ENCODE data around the gene AGRP. TPM values are rescaled to one million over a fixed set of nuclear protein-coding genes. Genes with fewer than 3 reads are reported as not detected.

Gene AGRP
- total RNA-seq, 1 experiment from 2014 or later = not detected

DNA sequence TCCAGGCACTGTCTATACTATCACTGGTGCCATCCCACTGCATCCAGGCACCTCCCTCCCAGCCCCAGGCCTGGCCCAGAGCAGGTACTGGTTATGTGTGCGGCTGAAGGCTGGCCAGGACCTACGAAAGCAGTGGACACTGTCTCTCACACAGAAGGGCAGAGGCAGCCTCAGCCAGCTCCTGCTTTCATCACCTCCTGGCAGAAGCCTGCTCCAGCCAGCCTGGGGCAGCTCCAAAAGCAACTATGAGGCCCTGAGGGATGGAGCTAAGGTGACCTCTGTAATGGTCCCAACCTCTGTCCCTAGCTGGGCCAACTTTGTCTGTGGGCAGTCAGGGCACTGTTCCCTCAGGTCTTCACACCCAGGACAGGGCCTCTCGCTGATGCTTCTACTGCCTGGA lies 33.6 kb downstream of the AGRP start:
- Histone ChIP-seq H3K27me3 (replicated peaks; ENCODE audit: control insufficient read depth, insufficient read depth, low read length) (no peaks in the 10 kb centered on the region), H3K36me3 (ENCODE audit: control insufficient read depth, insufficient read depth, low read length) (peaks cover 2% of the 10 kb centered on the region), H3K4me1 (no peaks in the 10 kb centered on the region), H3K9me3 (no peaks in the 10 kb centered on the region), H3K4me3 (ENCODE audit: low read depth, low read length) (no peak overlapping the region)
- no peak for DNase-seq
- ChIA-PET CTCF (no interaction called here), POLR2A (no interaction called here)
- Mint-ChIP-seq H3K27ac (ENCODE audit: unreplicated experiment) (no peak overlapping the region), H3K36me3 (ENCODE audit: insufficient read depth, unreplicated experiment) (peaks cover 6% of the 10 kb centered on the region), H3K4me1 (ENCODE audit: low read depth, unreplicated experiment) (no peaks in the 10 kb centered on the region), H3K9me3 (ENCODE audit: unreplicated experiment) (no peaks in the 10 kb centered on the region), H3K27me3 (ENCODE audit: insufficient read depth, unreplicated experiment) (no peaks in the 10 kb centered on the region), H3K4me3 (ENCODE audit: unreplicated experiment) (no peak overlapping the region)
- intact Hi-C loops (cut with micrococcal nuclease; ENCODE audit: unreplicated experiment) = loop anchor here (5.0 kb wide), 1 partner anchor 172 kb away; the partner anchor contains the start of gene PLEKHG4
- BruUV-seq (replicated peaks) = no TSS peak
- TF ChIP-seq, protein P1, sequence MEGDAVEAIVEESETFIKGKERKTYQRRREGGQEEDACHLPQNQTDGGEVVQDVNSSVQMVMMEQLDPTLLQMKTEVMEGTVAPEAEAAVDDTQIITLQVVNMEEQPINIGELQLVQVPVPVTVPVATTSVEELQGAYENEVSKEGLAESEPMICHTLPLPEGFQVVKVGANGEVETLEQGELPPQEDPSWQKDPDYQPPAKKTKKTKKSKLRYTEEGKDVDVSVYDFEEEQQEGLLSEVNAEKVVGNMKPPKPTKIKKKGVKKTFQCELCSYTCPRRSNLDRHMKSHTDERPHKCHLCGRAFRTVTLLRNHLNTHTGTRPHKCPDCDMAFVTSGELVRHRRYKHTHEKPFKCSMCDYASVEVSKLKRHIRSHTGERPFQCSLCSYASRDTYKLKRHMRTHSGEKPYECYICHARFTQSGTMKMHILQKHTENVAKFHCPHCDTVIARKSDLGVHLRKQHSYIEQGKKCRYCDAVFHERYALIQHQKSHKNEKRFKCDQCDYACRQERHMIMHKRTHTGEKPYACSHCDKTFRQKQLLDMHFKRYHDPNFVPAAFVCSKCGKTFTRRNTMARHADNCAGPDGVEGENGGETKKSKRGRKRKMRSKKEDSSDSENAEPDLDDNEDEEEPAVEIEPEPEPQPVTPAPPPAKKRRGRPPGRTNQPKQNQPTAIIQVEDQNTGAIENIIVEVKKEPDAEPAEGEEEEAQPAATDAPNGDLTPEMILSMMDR (IDR thresholded peaks at IDR 0.05; ENCODE audit: insufficient read depth in 1 of 2, low read depth in 1 of 2, low read length in 1 of 2, severe bottlenecking in 1 of 2, unreplicated experiment in 1 of 2) = no peak

DNA sequence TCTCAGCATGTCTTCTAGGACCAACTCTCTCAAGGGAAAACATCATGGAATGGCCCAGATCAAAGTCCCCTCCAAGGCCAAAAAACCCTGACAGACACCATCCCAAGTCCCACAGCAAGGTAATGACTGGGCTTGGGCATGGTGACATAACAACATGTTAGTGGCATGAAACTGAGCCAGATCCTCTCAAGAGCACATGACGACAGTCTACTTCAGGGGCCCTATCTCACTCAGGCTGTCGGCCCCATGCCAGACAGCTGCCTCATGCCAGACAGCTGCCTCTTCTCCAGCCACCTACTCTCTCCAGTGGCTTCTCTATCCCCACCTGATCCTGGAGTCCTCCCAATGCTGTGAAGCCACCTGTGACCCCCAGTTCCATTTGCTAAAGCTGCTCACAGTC lies 34.0 kb downstream of the AGRP start:
- no peaks in the 10 kb centered on the region for H3K4me1 Mint-ChIP-seq (ENCODE audit: low read depth, unreplicated experiment)
- H3K4me3 Mint-ChIP-seq (ENCODE audit: unreplicated experiment) = no peak overlapping the region
- no peaks in the 10 kb centered on the region for H3K27me3 Mint-ChIP-seq (ENCODE audit: insufficient read depth, unreplicated experiment)
- ChIA-PET POLR2A (no interaction called here), CTCF (no interaction called here)
- H3K36me3 Mint-ChIP-seq (ENCODE audit: insufficient read depth, unreplicated experiment) = peaks cover 6% of the 10 kb centered on the region
- no peaks in the 10 kb centered on the region for H3K9me3 Mint-ChIP-seq (ENCODE audit: unreplicated experiment)
- intact Hi-C loops (cut with micrococcal nuclease; ENCODE audit: unreplicated experiment) = loop anchor here (5.0 kb wide), 1 partner anchor 172 kb away; the partner anchor contains the start of gene PLEKHG4
- no peaks in the 10 kb centered on the region for H3K27me3 ChIP-seq (replicated peaks; ENCODE audit: control insufficient read depth, insufficient read depth, low read length)
- H3K4me1 ChIP-seq = no peaks in the 10 kb centered on the region
- TF ChIP-seq, protein P1 (IDR thresholded peaks at IDR 0.05; ENCODE audit: insufficient read depth in 1 of 2, low read depth in 1 of 2, low read length in 1 of 2, severe bottlenecking in 1 of 2, unreplicated experiment in 1 of 2) = no peak
- peaks cover 2% of the 10 kb centered on the region for H3K36me3 ChIP-seq (ENCODE audit: control insufficient read depth, insufficient read depth, low read length)
- no peak for DNase-seq
- BruUV-seq (replicated peaks) = no TSS peak
- no peaks in the 10 kb centered on the region for H3K9me3 ChIP-seq
- no peak overlapping the region for H3K27ac Mint-ChIP-seq (ENCODE audit: unreplicated experiment)
- no peak overlapping the region for H3K4me3 ChIP-seq (ENCODE audit: low read depth, low read length)

DNA sequence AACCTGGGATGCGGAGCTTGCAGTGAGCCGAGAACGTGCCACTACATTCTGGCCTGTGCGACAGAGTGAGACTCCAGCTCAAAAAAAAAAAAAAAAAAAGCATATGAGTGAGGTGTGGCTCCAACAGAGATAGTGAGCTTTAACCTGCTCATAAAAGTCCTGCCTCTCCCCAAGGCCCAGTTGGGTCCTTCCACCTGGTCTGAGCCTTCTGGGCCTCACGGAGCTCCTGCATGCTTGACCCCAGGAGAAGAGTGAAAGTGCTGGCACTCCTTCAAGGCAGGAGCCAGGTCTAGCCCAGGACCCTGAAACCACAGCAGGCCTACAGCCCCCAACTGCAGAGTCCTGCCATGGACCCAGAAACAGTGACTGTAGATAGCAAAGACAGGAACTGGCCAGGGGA lies 34.8 kb downstream of the AGRP start:
- no peak overlapping the region for H3K4me3 Mint-ChIP-seq (ENCODE audit: unreplicated experiment)
- H3K9me3 ChIP-seq = no peaks in the 10 kb centered on the region
- no peaks in the 10 kb centered on the region for H3K27me3 ChIP-seq (replicated peaks; ENCODE audit: control insufficient read depth, insufficient read depth, low read length)
- peaks cover 2% of the 10 kb centered on the region for H3K36me3 ChIP-seq (ENCODE audit: control insufficient read depth, insufficient read depth, low read length)
- no peak overlapping the region for H3K27ac Mint-ChIP-seq (ENCODE audit: unreplicated experiment)
- no peaks in the 10 kb centered on the region for H3K4me1 ChIP-seq
- BruUV-seq (replicated peaks) = no TSS peak
- no peaks in the 10 kb centered on the region for H3K4me1 Mint-ChIP-seq (ENCODE audit: low read depth, unreplicated experiment)
- peaks cover 6% of the 10 kb centered on the region for H3K36me3 Mint-ChIP-seq (ENCODE audit: insufficient read depth, unreplicated experiment)
- no peaks in the 10 kb centered on the region for H3K9me3 Mint-ChIP-seq (ENCODE audit: unreplicated experiment)
- ChIA-PET CTCF (interaction anchor here (0.6 to 2.2 kb wide), 4 partner anchors 21 to 298 kb away, joined by 3 to 11 read pairs (median 6); partner anchors contain the start of gene B3GNT9), POLR2A (no interaction called here)
- no peak for DNase-seq
- H3K27me3 Mint-ChIP-seq (ENCODE audit: insufficient read depth, unreplicated experiment) = no peaks in the 10 kb centered on the region
- intact Hi-C loops (cut with micrococcal nuclease; ENCODE audit: unreplicated experiment) = loop anchor here (5.0 kb wide), 1 partner anchor 171 kb away; the partner anchor contains the start of gene PLEKHG4
- no peak overlapping the region for H3K4me3 ChIP-seq (ENCODE audit: low read depth, low read length)
- TF ChIP-seq, protein P1 (IDR thresholded peaks at IDR 0.05; ENCODE audit: insufficient read depth in 1 of 2, low read depth in 1 of 2, low read length in 1 of 2, severe bottlenecking in 1 of 2, unreplicated experiment in 1 of 2) = no peak

Measured in Caco-2 (cell line).